Transverse colon (tissue), 3 donors: ENCODE results near the gene GPR162.

ENCODE experiments used
- CTCF ChIP-seq, 5 experiments: fragments of 200-600 bp in 3 of 5; fragments of 450-650 bp in 2 of 5; sonication (generic) in 3 of 5; IDR thresholded peaks; 1 replicate in 2 of 5; 2 replicates in 3 of 5; pipeline ENCODE4 v1.5.1; 2016 to 2017; ENCODE audit warnings: antibody characterized with exemption in 5 of 5, inconsistent platforms in 3 of 5, mild to moderate bottlenecking in 2 of 5, moderate library complexity in 1 of 5
- EP300 ChIP-seq: sonication (generic); formaldehyde crosslinking; IDR thresholded peaks from one replicate; pipeline ENCODE4 v1.6.1; 2017; ENCODE audit warnings: antibody characterized with exemption, low read depth
- POLR2A ChIP-seq: fragments of 450-650 bp; IDR thresholded peaks from one replicate; pipeline ENCODE4 v1.6.1; 2016; ENCODE audit warnings: antibody characterized with exemption, mild to moderate bottlenecking, moderate library complexity

- no peak for TF ChIP-seq CTCF (IDR thresholded peaks at IDR 0.05)
- no peak for TF ChIP-seq EP300
- no peak for TF ChIP-seq POLR2A
These were observed 12.6 kb downstream of the GPR162 start for GRCh38 chr12:6834254-6834653.
